RWPE2 (cell line): ENCODE measurements around the gene ARMC2.

ENCODE experiments used
- ATAC-seq: fragments of 200-7000 bp; cut with Tn5 transposase; 3 replicates; pipeline ENCODE4 v1.9.1; 2021; ENCODE audit warnings: low read depth
- DNase-seq: peaks from one replicate; pipeline ENCODE4 v3.0.0-alpha.2; 2020; ENCODE audit warnings: low spot score
- H3K27ac ChIP-seq: fragments of 450-650 bp; 2 replicates; pipeline ENCODE4 v1.5.1; 2017; ENCODE audit warnings: mild to moderate bottlenecking; ENCODE audit not compliant: poor library complexity, severe bottlenecking
- H3K27me3 ChIP-seq: fragments of 250-450 bp; sonication (Bioruptor Pico); 2 replicates; pipeline ENCODE4 v1.5.1; 2021; ENCODE audit warnings: mild to moderate bottlenecking, moderate library complexity; ENCODE audit not compliant: insufficient read depth, poor library complexity, severe bottlenecking
- H3K36me3 ChIP-seq: fragments of 250-450 bp; sonication (Bioruptor Pico); 2 replicates; pipeline ENCODE4 v1.5.1; 2020; ENCODE audit warnings: low read depth, mild to moderate bottlenecking, moderate library complexity
- H3K4me1 ChIP-seq: fragments of 250-450 bp; sonication (Bioruptor Pico); 2 replicates; pipeline ENCODE4 v1.5.1; 2021; ENCODE audit warnings: mild to moderate bottlenecking, moderate library complexity; ENCODE audit not compliant: insufficient read depth, poor library complexity, severe bottlenecking
- H3K4me3 ChIP-seq: fragments of 250-450 bp; sonication (Bioruptor Pico); 2 replicates; pipeline ENCODE4 v1.5.1; 2021; ENCODE audit warnings: mild to moderate bottlenecking, moderate library complexity; ENCODE audit not compliant: severe bottlenecking
- H3K9me3 ChIP-seq: fragments of 250-450 bp; sonication (Bioruptor Pico); 2 replicates; pipeline ENCODE4 v1.5.1; 2021; ENCODE audit warnings: mild to moderate bottlenecking, moderate library complexity; ENCODE audit not compliant: severe bottlenecking
- TF ChIP-seq, protein P1 (sequence below): fragments of 450-650 bp; IDR thresholded peaks from one replicate; pipeline ENCODE4 v1.5.1; 2017; ENCODE audit warnings: mild to moderate bottlenecking, moderate library complexity; ENCODE audit not compliant: poor library complexity, severe bottlenecking

Gene ARMC2, protein sequence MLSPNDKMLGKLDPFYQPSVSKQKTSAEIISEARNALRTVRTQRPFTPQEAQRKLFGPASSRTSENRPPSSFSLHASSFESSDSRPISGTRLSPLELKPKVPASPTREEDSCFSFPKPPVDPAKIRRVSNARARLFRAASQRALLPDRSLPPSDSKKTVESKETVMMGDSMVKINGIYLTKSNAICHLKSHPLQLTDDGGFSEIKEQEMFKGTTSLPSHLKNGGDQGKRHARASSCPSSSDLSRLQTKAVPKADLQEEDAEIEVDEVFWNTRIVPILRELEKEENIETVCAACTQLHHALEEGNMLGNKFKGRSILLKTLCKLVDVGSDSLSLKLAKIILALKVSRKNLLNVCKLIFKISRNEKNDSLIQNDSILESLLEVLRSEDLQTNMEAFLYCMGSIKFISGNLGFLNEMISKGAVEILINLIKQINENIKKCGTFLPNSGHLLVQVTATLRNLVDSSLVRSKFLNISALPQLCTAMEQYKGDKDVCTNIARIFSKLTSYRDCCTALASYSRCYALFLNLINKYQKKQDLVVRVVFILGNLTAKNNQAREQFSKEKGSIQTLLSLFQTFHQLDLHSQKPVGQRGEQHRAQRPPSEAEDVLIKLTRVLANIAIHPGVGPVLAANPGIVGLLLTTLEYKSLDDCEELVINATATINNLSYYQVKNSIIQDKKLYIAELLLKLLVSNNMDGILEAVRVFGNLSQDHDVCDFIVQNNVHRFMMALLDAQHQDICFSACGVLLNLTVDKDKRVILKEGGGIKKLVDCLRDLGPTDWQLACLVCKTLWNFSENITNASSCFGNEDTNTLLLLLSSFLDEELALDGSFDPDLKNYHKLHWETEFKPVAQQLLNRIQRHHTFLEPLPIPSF

GRCh38 chr6:108848116-108848868 is at the start of gene ARMC2:
ARMC2 (plus strand) TSS chr6:108848422; CDS start chr6:108854268, 5,846 bp downstream.
- Histone ChIP-seq H3K27ac (no peak within 1 kb of the TSS), H3K9me3 (no peaks in the 10 kb centered on the region), H3K27me3 (no peaks in the 10 kb centered on the region), H3K4me1 (peaks cover 4% of the 10 kb centered on the region), H3K36me3 (no peaks in the 10 kb centered on the region), H3K4me3 (peak within 1 kb of the TSS; percentile 70)
- DNase-seq (peak; percentile 83), ATAC-seq (peak; percentile 95)
- TF ChIP-seq, protein P1, sequence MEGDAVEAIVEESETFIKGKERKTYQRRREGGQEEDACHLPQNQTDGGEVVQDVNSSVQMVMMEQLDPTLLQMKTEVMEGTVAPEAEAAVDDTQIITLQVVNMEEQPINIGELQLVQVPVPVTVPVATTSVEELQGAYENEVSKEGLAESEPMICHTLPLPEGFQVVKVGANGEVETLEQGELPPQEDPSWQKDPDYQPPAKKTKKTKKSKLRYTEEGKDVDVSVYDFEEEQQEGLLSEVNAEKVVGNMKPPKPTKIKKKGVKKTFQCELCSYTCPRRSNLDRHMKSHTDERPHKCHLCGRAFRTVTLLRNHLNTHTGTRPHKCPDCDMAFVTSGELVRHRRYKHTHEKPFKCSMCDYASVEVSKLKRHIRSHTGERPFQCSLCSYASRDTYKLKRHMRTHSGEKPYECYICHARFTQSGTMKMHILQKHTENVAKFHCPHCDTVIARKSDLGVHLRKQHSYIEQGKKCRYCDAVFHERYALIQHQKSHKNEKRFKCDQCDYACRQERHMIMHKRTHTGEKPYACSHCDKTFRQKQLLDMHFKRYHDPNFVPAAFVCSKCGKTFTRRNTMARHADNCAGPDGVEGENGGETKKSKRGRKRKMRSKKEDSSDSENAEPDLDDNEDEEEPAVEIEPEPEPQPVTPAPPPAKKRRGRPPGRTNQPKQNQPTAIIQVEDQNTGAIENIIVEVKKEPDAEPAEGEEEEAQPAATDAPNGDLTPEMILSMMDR, result no peak

GRCh38 chr6:108798670-108799353 is 49.4 kb upstream of the ARMC2 start:
- no peak overlapping the region for H3K27ac ChIP-seq
- H3K4me1 ChIP-seq, result no peaks in the 10 kb centered on the region
- H3K9me3 ChIP-seq, result no peaks in the 10 kb centered on the region
- no peaks in the 10 kb centered on the region for H3K36me3 ChIP-seq
- ATAC-seq (no peak), DNase-seq (no peak)
- H3K27me3 ChIP-seq, result no peaks in the 10 kb centered on the region
- TF ChIP-seq, protein P1, result no peak
- no peak overlapping the region for H3K4me3 ChIP-seq

GRCh38 chr6:108799354-108799717 is 48.9 kb upstream of the ARMC2 start:
- TF ChIP-seq, protein P1, result no peak
- H3K4me1 ChIP-seq, result no peaks in the 10 kb centered on the region
- no peak overlapping the region for H3K4me3 ChIP-seq
- H3K27ac ChIP-seq, result no peak overlapping the region
- H3K9me3 ChIP-seq, result no peaks in the 10 kb centered on the region
- ATAC-seq (no peak), DNase-seq (no peak)
- H3K36me3 ChIP-seq, result no peaks in the 10 kb centered on the region
- no peaks in the 10 kb centered on the region for H3K27me3 ChIP-seq

DNA sequence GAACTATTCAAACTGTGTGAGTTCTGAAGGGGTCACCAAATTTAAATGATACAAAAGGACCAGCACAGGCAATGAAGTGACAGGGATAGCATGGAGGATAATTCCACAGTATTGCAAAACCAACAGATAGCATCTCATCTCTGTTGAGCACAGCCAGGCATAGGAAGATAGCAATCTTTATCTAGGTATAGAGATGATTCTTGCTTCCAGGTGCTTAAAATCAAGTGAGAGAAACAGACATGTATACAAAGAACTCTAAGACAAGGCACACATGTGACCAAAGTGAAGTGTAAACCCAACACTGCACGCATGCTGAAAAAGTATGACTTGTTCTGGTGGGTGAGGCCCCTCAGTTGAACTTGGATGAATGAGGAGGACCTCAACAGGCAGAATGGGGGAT is 48.4 kb upstream of the ARMC2 start:
- H3K9me3 ChIP-seq, result no peaks in the 10 kb centered on the region
- no peak overlapping the region for H3K4me3 ChIP-seq
- TF ChIP-seq, protein P1, result no peak
- ATAC-seq (no peak), DNase-seq (no peak)
- no peak overlapping the region for H3K27ac ChIP-seq
- no peaks in the 10 kb centered on the region for H3K36me3 ChIP-seq
- H3K4me1 ChIP-seq, result no peaks in the 10 kb centered on the region
- no peaks in the 10 kb centered on the region for H3K27me3 ChIP-seq
